ENCODE measurements around the gene ZSCAN32. TPM values are rescaled to one million over a fixed set of nuclear protein-coding genes. Genes with fewer than 3 reads are reported as not detected.

ZSCAN32 gene
- total RNA-seq, 4 donors from 2014 or later: 1.8 to 27.6 (median 16.1) TPM

DNA sequence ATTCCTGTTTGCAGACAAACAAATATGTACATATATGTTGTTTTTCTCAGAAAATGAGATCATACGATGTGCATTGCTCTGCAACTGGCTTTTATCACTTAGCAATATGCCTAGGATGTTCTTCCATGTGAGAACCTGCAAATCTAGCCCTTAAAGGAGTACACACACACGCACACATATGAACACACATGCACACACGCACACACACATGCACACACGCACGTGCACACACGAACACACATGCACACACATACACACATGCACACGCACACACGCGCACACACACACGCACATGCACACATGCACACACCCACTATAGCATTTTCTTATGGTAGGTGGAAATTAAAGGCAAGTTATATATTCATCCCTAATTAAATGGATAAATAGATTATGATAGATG is 53.2 kb downstream of the ZSCAN32 start:
- TF ChIP-seq POLR2A (IDR thresholded peaks at IDR 0.05): no peak
- TF ChIP-seq CTCF (IDR thresholded peaks at IDR 0.05): no peak
- intact Hi-C loops (cut with DNase I; ENCODE audit: low total_unique reads): no loop called here
- no peak for DNase-seq
- Histone ChIP-seq H3K27me3 (no peaks in the 10 kb centered on the region), H3K4me1 (no peaks in the 10 kb centered on the region), H3K36me3 (no peaks in the 10 kb centered on the region), H3K27ac (no peak overlapping the region), H3K4me3 (no peak overlapping the region), H3K9me3 (no peaks in the 10 kb centered on the region)

- no peaks in the 10 kb centered on the region for H3K9me3 ChIP-seq
- H3K4me3 ChIP-seq: no peak overlapping the region
- DNase-seq: no peak
- intact Hi-C loops (cut with DNase I; ENCODE audit: low total_unique reads): no loop called here
- H3K27me3 ChIP-seq: no peaks in the 10 kb centered on the region
- H3K27ac ChIP-seq: no peak overlapping the region
- no peaks in the 10 kb centered on the region for H3K36me3 ChIP-seq
- TF ChIP-seq CTCF (IDR thresholded peaks at IDR 0.05) (no peak), POLR2A (IDR thresholded peaks at IDR 0.05) (no peak)
- H3K4me1 ChIP-seq: no peaks in the 10 kb centered on the region
Observed at GRCh38 chr16:3346041-3346440, 54.8 kb downstream of the ZSCAN32 start.

Other genes starting within 250 kb of the ZSCAN32 start
- not detected for gene OR1F1, start 212.8 kb downstream of the ZSCAN32 start, total RNA-seq
- gene ZNF200, start 165.8 kb downstream of the ZSCAN32 start, total RNA-seq: 10 to 100 TPM in 2 of 4 donors, 1 to 10 TPM in 2; 4.1 to 17.6 (median 10.7) TPM
- gene MEFV, start 144.4 kb downstream of the ZSCAN32 start, total RNA-seq: 10 to 100 TPM in 1 of 4 donors, 1 to 10 TPM in 1, under 1 TPM in 2; 0.21 to 12.0 (median 1.1) TPM
- gene ZNF263, start 117.5 kb downstream of the ZSCAN32 start, total RNA-seq: 10 to 100 TPM; 13.2 to 82.5 (median 53.9) TPM
- gene TIGD7, start 95.6 kb downstream of the ZSCAN32 start, total RNA-seq: 10 to 100 TPM in 2 of 4 donors, 1 to 10 TPM in 2; 1.5 to 21.8 (median 10.1) TPM
- gene ZNF75A, start 95.5 kb downstream of the ZSCAN32 start, total RNA-seq: 10 to 100 TPM in 3 of 4 donors, 1 to 10 TPM in 1; 8.8 to 54.5 (median 30.9) TPM
- gene OR2C1, start 45.1 kb downstream of the ZSCAN32 start, total RNA-seq: under 1 TPM in 2 of 4 donors, not detected in 2; 0.52 to 0.69 TPM
- 10 to 100 TPM in 3 of 4 donors, 1 to 10 TPM in 1; 5.6 to 16.2 (median 12.3) TPM for gene ZNF174, start 211 bp upstream of the ZSCAN32 start, total RNA-seq
- gene ZNF597, start 42.5 kb upstream of the ZSCAN32 start, total RNA-seq: 1 to 10 TPM; 1.3 to 5.2 (median 2.7) TPM
- 10 to 100 TPM; 17.4 to 45.1 (median 27.9) TPM for gene NAA60, start 42.7 kb upstream of the ZSCAN32 start, total RNA-seq
- not detected for gene C16orf90, start 94.5 kb upstream of the ZSCAN32 start, total RNA-seq
- gene CLUAP1, start 100.0 kb upstream of the ZSCAN32 start, total RNA-seq: 10 to 100 TPM; 33.9 to 55.0 (median 43.1) TPM
- 1 to 10 TPM in 1 of 4 donors, under 1 TPM in 3; under 0.01 to 1.5 (median 0.68) TPM for gene NLRC3, start 176.4 kb upstream of the ZSCAN32 start, total RNA-seq
- 1 to 10 TPM; 1.2 to 6.2 (median 4.8) TPM for gene SLX4, start 210.6 kb upstream of the ZSCAN32 start, total RNA-seq